Stimulated activated CD8-positive, alpha-beta memory T cell treated with anti-CD3 and anti-CD28 coated beads, Interleukin-15, amount 100 ng/mL, for 24 hours (primary cell): ENCODE results near the gene AIF1.

ENCODE experiments used
- DNase-seq: peaks from one replicate; pipeline ENCODE4 v3.0.0-alpha.2; 2020; ENCODE audit warnings: low read depth

The AIF1 gene

DNA sequence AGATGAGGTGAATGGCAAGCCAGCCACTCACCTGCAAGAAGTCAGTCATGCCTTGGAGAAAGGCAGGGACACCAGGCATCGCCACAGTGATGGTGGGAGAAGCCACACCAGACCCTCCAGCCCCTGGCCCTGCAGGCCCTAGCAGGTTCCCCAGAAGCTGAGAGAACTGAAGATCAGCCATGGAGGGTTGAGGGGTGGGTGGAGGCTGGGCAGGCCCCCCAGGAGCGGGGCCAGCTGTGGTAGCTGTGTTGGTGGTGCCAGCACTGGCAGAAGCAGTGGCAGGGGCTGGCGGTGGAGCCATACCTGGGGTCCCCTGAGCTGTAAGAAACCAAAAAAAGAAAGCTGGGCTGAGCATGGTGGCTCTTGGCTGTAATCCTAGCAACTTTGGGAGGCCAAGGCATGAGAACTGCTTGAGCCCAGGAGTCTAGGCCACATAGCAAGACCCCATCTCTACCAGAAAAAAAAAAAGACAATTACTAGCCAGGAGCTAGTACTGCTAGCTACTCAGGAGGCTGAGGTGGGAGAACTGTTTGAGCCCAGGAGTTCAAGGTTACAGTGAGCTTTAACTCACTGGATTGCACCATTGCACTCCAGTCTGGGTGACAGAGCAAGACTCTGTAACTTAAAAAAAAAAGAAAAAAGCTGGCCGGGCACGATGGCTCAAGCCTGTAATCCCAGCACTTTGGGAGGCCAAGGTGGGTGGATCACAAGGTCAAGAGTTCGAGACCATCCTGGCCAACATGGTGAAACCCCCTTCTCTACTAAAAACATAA lies 27.9 kb downstream of the AIF1 start:
- DNase-seq: no peak

DNA sequence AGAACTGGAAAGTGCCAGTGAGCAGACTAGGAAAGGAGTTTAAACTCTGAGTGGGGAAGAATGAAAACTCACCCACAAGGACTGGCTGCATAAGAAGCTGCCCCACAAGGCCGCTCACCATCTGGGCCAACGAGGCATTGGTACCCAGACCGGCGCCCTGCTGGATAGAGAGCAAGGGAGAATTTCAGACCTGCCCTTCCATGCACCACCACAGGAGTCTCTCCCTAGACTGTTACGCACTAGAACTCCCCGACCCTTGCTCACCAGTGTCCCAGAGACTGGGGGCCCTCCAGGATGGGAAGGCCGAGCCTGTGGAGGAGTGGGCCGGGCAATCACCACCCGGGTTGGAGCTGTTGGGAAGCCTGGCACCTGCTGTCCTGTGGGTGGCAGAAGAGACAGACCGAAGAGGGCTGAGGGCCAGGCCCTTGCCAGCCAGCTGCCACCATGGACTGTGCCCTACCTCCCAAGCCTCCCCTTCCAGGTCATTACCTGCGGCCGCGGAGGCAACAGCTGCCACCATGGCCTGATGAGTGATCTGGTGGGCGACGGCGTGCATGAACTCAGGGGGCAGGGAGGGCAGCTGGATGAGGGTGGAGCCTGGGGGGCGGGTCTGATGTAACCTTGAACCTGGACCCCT lies 28.9 kb downstream of the AIF1 start:
- no peak for DNase-seq

DNA sequence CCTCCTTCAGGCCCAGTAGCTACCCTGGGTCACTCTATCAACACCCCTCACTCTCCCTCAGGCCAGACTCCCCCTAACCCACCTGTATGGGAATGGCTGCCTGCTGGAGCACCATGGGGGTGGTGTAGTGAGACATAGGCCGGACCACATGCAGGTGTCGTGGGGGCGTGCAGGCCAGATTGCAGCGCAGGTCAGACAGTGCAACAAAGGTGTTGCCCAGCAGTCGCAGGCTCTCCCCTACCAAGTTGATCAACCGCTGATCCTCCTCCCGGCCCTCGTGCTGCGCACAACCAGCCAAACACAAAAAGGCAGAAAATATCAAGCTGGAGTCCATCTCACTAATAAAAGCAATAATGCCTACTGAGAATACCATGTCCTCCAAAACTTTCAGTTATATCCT lies 30.3 kb downstream of the AIF1 start:
- no peak for DNase-seq

DNA sequence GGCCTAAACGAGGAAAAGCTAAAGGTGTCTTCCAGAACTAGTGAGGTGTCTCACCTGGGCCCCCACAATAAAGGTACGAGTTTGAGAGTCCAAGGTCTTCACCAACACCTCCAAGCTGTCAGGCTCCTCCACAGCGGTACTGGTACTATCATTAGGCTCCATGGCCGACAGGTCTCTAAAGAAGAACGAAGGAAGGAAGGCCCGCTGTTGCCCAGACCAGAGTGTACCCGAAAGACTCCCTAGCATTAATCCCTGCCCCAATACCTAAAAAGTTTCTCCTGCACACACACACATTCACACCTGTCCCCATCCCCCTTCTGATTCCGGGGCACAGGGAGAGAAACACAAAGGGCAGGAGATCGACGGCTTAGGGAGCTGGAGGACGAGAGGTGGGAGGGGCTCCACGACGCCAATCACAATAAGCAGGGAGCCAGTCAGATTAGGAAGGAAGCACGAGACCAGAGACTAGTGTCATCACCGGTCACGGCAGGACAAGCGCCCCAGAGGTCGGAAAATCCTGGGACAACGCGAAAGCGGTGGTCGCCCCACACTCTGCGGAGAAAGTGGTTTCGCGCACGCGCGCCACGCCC lies 36.7 kb downstream of the AIF1 start:
- DNase-seq: no peak

DNA sequence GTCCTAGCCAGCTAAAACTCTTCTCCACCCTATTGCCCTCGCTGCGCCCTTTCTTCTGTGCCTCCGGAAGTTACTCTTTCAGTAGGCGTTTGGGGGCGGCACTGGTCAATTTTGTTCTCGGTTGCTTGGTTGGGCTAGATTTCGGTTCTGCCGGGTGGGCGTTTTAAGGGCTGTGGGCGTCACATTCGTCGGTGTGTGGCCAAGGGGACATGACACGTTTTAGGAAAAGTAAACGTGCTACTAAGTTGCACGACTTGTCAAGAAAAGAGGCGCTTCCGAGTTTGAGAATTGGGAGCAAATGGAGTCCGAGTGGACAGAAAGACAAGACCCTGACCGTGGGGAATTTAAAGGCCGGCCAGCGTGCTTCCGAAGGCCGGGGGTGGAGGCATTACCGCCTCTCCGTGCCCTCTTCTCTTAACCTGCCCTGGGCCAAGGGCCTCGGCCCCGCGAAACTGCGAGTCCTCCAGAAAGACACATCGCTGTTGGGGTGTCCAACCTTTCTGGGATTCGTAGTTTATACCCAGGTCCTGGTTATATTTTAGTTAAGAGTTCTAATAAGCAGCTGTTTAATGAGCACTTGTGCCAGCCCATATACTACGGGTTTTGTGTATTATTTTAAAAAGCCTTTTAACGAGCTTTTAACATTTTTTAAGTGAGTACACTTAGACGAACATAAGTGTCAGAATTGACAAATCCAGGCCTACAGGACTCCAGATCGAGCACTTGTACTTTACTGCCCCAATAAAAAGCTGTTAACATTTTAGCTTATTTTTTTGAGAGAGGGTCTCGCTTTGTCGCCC lies 38.1 kb downstream of the AIF1 start:
- DNase-seq: no peak

DNA sequence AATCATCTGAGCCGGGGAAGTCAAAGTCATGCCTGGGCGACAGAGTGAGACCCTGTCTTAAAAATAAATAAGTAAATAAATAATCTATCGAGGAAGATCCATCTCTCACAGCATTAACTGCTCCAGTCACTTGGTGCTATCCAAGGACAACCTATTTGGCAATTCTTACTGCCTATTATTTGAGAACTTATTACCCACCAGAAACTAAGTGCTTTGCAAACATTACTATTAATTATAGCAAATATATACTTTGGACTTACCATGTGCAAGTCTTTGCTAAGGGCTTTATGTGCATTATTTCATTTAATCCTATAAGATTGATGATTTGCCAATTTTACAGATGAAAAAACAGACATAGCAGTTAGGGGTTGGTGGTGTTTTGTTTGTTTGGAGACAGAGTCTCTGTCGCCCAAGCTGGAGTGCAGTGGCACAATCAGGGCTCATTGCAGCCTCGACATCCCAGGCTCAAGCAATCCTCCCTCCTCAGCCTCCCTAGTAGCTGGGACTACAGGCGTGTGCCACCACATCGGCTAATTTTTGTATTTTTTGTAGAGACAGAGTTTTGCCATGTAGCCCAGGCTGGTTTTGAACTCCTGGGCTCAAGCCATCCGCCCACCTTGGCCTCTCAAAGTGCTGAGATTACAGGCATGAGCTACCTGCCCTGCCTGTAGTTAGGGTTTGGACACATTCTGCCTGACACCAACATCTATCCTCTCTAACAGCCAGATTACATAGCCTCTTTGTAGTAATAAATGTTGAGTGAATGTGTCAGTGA lies 39.7 kb downstream of the AIF1 start:
- no peak for DNase-seq

DNA sequence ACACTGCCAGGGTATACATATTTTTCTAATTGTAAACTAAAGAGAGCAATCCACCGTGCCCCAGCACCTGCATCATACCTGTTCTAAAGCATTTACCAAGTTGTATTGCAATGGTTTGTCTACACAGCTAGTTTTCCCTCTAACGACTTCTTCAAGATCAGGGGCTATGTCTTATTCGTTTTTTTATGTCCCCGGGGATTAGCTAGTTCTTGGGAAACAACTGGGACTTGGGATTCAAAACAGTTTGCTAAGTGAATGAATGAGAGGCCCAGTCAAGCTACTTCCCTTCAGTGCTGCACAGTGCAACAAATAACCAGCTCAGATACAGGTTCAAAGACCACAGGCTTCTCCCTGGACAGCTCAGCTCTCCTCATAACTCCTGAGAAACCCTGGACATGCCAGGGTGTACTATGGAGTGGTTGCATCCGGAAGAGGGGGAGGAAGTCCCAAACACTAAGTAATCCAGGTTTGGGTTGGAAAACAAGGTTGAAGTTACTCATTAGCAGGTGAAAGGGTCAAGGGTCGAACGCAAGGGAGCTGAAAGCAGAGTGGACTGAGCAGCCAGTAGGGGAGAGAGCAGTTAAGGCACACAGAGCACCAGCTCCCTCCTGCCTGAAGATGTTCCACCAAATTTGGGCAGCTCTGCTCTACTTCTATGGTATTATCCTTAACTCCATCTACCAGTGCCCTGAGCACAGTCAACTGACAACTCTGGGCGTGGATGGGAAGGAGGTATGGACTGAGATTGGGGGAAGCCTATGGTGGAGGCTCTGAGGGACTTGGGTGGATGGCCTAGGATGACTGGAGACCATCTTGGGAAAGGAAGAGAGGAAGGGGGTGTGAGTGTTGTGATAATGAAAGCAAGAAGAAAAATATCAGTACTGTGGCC lies 40.6 kb downstream of the AIF1 start, which contains the start of gene APOM:
APOM (plus strand) TSS at position 546 of the 889 bp plus-strand sequence; CDS start at position 619, 73 bp downstream.
- DNase-seq: no peak

DNA sequence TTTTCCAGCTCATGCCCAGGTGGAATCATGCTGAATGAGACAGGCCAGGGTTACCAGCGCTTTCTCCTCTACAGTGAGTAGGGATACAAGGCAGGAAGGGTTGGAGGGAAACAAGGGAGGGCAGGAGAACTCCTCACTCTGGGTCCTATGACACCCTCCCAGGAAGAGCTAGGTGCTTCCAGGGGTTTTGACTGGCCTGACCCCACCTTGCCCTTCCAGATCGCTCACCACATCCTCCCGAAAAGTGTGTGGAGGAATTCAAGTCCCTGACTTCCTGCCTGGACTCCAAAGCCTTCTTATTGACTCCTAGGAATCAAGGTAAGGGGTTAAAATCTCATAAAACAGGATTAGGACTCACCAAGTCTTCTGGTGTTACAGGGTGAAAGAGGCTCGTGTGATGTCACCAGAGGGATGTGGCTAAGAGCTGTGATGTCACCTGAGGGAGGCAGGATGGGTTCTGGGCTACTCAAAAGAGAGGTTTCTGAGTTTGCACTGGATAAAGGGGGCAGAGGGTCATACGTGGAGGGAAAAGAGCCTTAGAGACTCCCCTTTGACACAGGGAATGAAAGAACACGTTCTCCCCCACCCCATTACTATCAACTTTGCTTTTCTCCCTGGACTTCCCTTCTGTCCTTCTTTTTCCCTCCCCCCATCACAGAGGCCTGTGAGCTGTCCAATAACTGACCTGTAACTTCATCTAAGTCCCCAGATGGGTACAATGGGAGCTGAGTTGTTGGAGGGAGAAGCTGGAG lies 42.5 kb downstream of the AIF1 start:
- DNase-seq: no peak

DNA sequence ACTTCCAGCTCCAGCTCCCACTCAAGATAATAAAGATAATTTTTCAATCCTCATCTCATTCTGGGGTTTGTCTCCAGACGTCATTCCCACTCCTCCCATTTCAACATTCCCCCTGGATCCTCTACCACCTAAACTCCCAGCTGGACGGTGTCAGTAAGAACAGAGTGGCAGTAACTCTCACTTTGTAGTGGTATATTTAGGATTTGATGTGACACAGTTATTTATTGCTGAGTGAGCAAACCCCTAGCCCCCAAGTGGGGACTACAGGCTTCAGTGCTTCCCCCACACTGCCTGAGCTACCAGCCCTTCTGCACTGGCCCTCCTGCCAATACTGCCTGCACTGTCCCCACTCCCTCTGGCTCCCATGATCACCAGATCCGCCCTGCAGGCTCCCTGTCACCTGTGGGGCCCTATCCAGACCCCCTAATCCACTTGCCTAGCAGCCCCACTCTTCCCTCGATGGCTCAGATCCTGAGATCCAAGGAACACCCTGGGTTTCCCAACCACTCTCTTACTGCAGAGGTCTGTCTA lies 43.2 kb downstream of the AIF1 start:
- no peak for DNase-seq

DNA sequence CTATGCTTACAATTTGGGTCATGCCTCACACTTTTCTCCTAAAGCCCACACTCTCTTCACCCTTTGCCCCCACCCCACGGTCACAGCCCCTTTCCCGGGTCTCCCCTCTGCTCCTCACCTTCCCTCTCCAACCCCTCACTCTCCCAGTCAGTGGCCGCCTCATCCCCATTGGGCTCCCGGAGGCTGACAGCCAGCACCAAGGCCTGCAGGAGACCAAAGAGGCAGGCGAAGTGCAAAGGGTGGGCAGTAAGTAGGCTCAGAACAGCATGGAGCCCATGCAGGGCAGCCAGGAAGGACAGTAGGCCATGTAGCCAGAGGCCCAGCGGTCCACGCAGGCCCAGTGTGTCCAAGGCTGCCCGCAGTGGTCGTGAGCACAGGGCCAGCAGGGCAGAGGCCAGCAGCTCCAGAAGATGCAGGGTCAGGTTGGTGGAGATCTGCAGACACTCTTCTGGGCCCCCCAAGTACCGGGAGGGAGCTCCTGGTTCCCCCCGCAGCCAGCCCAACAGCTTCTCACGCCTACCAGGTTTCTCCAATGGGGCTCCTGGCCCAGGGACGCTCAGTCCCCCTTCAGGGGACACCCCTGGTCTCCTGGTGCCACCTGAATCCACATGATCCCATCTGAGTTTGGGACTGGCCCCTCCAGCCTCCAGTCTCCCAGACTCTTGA lies 44.1 kb downstream of the AIF1 start:
- no peak for DNase-seq

DNA sequence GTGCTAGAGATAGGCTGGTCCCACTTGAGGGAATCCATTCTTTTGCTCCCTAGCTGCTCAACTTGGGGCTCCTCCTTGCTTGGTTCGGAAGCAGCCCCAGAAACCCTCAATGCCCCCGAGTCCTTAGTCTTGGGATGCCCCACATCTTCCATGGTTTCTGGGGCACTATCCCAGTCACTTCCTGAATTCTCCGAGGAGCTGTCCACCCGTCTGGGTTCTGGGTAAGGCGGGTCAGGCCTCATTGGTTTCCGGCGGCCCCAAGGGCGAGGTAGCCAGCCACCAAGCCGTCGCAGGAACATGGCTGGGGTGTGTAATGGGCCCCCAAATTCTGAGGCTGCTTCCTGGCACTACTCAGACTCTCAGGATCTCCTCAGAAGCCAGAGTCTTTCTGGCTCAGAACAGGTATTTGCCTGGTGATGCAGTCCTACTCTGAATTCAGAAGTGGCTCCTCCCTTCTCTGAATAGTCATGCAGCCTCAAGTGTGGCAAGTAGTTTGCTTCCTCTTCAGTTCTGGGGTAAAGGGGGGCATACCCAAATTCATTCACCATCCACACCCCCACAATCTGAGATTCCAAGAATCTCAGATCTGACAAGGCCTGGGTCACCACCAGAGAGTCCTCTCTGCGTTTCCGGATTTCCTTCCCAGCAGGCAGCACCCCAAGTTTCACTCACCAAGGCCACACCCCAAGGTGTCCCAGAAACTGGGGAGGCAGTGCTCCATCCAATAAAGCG lies 44.8 kb downstream of the AIF1 start:
- DNase-seq: no peak

DNA sequence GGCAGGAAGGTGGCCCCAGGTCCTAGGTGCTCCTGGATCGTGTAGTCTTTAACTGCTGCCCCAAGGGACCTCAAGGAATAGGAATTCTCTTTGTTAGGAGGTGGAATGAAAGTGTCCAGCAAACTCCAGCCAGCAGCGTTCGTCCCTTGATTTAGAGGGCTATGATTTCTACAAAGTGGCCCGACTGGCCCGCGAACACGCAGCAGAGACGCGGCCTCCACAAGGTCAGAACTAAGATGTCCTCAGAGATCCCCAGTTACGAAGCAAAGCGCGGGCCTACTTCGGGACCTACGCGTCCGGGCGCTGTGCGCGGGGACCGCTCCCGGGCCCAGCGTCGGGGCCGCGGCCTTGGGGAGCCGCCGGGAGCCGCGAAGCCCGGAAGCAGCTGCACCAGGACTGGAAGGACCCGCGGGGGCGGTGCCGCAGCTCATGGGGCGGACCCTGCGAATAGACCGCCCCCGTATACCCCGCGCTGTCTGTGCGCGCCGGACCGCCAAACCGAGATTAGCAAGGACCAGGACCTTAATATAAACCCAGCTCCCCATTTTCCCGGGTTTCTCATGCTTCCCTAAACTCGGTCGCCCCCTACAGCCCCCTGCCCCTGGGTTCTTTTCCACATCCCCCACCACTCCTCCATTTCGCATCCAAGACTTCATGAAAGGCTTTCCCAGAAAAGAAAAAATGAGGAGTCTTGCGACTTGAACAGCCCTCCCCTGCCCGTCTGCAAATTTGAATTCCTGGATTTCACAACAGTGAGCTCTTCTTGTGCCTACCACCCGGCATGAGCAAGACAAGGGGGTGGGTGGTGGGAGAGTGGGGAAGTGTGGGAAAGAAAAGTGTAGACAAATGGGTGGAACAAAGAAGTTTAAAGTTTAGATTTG lies 45.6 kb downstream of the AIF1 start, which contains the start of gene C6orf47:
C6orf47 (minus strand) TSS at position 398 of the 881 bp plus-strand sequence. CDS start 831 bp downstream, outside the sequence.
- peak; percentile 47 for DNase-seq

DNA sequence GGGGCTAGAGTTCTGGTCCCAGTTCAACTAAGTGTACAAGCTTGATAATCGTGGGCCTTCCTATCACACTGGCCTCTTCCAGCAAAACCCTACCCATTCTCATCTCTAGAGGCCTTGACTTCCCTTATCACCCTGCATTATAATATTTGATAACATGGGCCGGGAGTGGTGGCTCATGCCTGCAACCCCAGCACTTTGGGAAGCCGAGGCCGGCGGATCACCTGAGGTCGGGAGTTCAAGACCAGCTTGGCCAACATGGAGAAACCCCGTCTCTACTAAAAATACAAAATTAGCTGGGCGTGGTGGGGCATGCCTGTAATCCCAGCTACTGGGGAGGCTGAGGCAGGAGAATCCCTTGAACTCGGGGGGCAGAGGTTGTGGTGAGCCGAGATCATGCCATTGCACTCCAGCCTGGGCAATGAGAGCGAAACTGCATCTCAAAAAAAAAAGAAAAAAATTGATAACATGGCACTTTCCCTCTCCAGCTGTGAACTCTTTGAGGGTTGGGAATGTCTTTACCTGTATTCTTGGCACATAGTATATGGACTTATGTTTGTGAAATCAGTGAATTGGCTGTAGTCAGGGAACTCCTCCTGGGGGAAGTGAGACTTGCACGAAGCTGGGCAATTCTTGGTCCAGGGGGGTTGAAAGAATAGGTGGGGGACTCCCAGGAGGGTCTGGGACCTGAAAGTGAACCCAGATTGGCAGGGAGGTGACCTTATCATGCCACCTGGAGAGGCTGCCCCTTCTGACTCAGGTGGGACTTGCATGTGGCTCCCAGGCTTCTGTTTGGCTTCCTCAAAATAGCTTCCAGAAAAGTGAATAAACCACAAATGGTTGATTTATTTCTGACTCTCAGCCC lies 46.5 kb downstream of the AIF1 start:
- no peak for DNase-seq

DNA sequence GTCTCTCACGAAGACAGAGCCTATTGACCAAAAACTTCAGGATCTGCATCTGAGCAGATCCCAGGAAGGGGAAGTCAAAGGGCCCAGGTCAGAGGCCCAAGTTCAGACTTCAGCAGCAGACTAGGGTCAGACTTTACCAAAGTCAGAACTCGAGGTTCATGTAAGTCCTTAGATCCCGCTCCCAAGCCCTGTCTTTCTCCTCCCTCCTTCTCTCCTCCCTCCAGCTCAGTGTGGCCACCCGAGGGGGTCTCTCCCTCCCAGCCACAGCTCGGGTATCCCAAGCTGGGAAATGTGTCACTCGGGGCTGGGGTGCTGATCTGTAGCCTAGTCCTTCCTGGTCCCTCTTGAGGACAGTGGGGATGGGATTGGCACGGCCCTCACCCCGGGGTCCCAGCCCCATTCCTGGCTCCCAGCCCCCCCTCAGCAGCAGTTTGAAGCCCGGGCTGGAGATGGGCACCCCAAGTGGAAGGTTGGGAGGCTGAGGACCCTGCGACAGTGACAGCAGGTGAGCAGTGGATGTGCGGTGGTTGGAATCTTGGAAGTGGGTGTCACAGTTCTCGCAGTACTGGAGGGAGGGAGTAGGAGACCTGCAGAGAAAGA lies 47.2 kb downstream of the AIF1 start:
- no peak for DNase-seq

DNA sequence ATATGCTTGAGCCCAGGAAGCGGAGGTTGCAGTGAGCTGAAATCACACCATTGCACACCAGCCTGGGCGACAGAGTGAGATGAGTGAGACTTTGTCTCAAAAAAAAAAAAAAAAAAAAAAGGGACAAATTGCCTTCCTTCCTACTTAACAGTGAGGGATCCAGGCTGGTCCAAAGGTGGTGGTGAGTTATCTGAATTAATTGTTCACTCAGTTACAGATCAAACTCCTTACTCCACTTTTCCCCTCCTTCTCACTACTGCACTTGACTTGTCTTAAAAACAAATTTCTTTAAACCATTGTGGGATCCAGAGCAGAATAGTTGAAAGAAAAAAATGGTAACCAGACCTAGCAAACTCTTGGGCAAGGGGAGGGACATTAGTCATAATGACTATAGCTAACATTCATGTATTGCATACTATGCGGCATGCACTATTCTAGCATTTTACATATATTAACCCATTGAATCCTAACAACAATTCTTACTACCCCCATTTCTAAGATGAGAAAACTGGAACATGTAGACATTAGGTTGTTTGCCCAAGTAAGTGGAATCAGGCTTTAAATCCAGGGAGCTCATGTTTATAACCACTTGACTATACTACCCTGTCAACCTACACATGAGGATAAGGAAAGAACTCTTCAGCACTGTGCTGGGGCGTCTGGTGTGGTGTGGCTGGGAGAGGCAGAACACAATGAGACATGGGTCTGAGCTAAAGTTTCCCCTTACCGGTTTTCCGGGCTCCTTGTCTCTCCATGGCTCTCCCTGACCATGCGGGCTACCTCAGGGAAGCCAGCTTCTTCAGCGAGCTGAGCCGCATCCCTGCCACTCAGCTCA lies 48.3 kb downstream of the AIF1 start:
- DNase-seq: no peak
